T-helper 22 cell (primary cell): ENCODE measurements around the gene HPCA.

Source experiments
- DNase-seq: peaks from one replicate; pipeline ENCODE4 v3.0.0-alpha.2; 2020; ENCODE audit warnings: low read depth

Gene HPCA

DNA sequence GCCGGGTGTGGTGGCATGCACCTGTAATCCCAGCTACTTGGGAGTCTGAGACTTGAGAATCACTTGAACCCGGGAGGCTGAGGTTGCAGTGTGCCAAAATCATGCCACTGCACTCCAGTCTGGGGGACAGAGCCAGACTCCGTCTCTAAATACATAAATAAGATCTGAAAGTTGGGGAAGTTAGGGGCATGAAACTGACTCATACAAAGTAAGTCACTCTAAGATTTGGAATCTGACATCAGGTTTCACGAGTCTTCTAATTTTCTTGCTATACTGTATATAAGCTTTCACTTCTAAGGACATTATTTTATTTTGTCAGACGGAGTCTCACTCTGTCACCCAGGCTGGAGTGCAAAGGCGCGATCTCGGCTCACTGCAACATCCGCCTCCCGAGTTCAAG is 48.2 kb downstream of the HPCA start:
- DNase-seq: no peak

DNA sequence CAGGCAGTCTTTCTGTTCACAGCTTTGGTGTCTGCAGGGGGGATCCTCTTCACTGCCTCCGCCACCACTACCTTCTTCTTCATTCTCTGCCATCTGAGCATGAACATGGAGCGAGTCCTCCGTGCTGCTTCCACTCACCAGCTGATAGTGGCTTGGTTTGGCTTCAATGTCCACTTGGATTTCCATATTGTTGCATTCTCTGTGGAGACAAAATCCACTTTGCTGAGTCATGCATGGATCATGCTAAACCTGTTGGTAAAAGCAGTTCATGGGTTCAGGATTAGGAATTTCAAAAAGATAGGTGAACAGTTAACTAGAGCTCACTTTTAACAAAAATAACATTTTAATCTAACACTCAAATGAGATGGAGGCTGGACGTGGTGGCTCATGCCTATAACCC is 50.8 kb downstream of the HPCA start:
- DNase-seq: no peak

DNA sequence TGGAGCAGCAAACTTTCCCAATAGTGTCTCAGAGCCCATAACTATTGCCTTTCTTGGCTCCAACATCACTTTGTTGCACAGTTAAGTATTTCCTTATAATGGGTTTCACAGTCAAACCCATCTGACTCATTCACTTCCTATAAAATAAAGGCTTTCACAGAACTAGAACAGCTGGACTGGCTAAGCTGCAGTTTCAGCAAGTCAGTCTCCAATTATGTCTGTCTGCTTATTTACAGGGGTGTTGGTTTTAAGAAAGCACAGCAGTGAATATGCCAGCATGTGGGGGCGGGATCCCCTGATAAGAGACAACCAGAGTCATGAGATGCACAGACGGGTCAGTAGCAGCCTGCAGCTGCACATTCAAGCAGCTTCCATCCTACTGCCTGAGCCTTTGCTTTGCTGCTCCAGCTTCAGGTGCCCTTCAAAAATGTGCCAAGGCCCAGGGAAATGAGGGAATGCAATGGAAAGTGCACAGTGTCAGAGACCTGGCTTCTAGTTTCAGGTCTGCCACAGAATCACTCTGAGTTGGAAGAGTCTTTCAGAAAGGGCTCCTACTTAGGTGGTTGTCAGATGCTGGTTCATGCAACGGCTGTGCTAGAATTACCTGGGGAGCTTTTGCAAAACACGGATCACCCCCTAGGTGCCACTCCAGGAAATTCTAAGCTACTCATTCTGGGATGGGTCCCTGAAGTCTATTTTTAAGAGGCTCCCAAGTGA is 53.5 kb downstream of the HPCA start:
- DNase-seq: no peak

DNA sequence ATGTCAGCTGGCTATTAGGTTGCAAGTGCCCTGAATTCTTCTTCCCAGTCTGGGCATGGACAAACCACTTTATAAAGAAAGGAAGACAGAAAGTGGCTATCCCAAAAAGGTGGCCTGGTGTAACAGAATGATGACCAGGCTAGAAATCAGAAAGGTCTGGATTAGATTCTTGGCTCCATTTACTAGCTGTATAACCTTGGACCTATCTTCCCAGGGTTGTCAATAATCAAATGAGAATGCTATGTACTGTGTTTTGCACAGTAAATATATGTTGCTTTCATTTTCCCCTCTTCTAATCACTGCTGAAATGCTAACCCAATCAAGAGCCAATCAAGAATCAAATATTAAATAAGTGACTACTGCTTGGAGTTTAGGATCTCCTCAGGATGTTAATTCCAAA is 57.9 kb downstream of the HPCA start:
- DNase-seq: no peak
